SK-N-SH (cell line): ENCODE measurements around the gene OSBPL10. TPM values are rescaled to one million over a fixed set of nuclear protein-coding genes. Genes with fewer than 3 reads are reported as not detected.

Experiments
- CTCF ChIA-PET: fragments of 300-600, 350-600 bp; formaldehyde crosslinking; extraction: SDS; loops from one replicate; lab custom pipeline; 2021; lab: Yijun Ruan, JAX
- POLR2A ChIA-PET: fragments of 350-600 bp; sonication (Branson Sonifier 250); formaldehyde crosslinking; extraction: SDS; loops from one replicate; lab custom pipeline; 2020; ENCODE audit warnings: antibody characterized with exemption, inconsistent platforms; lab: Yijun Ruan, JAX
- DNase-seq: peaks from one replicate; pipeline ENCODE4 v3.0.0; 2012
- H2AFZ ChIP-seq: fragments of 200-600 bp; sonication (generic); 2 replicates; pipeline ENCODE4 v1.8.1; 2016; ENCODE audit warnings: antibody characterized with exemption, mild to moderate bottlenecking, low read depth
- H3F3A ChIP-seq: fragments of 200-600 bp; sonication (generic); replicated peaks from 2 replicates; pipeline ENCODE3; 2016; ENCODE audit warnings: antibody characterized with exemption, mild to moderate bottlenecking; ENCODE audit not compliant: insufficient read depth
- H3K27ac ChIP-seq, 2 experiments: fragments of 200-500 bp in 1 of 2; fragments of 200-600 bp in 1 of 2; sonication (Bioruptor generic) in 1 of 2; sonication (generic), shearing (Covaris generic) in 1 of 2; 2 replicates each; pipeline versions ENCODE4 v1.5.1 to v1.6.1; 2014 to 2016; ENCODE audit warnings: low read depth in 2 of 2, inconsistent platforms in 1 of 2, low read length in 1 of 2, mild to moderate bottlenecking in 1 of 2, mixed read lengths in 1 of 2
- H3K27me3 ChIP-seq: fragments of 200-600 bp; sonication (generic), shearing (Covaris generic); 2 replicates; pipeline ENCODE4 v1.6.1; 2016; ENCODE audit warnings: mixed run types; ENCODE audit not compliant: insufficient read depth
- H3K36me3 ChIP-seq, 2 experiments: fragments of 200-500 bp in 1 of 2; fragments of 200-600 bp in 1 of 2; sonication (Bioruptor generic) in 1 of 2; sonication (generic) in 1 of 2; replicated peaks in 1 of 2; 2 replicates each; pipeline versions ENCODE3 to v1.5.1; 2014 to 2016; ENCODE audit warnings: low read length in 1 of 2, mild to moderate bottlenecking in 1 of 2; ENCODE audit not compliant: insufficient read depth in 2 of 2, control insufficient read depth in 1 of 2
- H3K4me1 ChIP-seq, 2 experiments: fragments of 200-500 bp in 1 of 2; fragments of 200-600 bp in 1 of 2; sonication (Bioruptor generic) in 1 of 2; sonication (generic), shearing (Covaris generic) in 1 of 2; 2 replicates each; pipeline versions ENCODE4 v1.5.1 to v1.6.1; 2014 to 2016; ENCODE audit warnings: low read depth in 1 of 2, low read length in 1 of 2, mixed run types in 1 of 2; ENCODE audit not compliant: insufficient read depth in 2 of 2, control insufficient read depth in 1 of 2
- H3K4me2 ChIP-seq: fragments of 200-600 bp; sonication (generic), shearing (Covaris generic); 2 replicates; pipeline ENCODE4 v1.6.1; 2017; ENCODE audit warnings: mixed run types
- H3K4me3 ChIP-seq, 2 experiments: fragments of 200-500 bp in 1 of 2; fragments of 200-600 bp in 1 of 2; sonication (Bioruptor generic) in 1 of 2; sonication (generic), shearing (Covaris generic) in 1 of 2; 2 replicates each; pipeline versions ENCODE4 v1.5.1 to v1.8.1; 2014 to 2016; ENCODE audit warnings: low read depth in 2 of 2, inconsistent platforms in 1 of 2, low read length in 1 of 2, mild to moderate bottlenecking in 1 of 2, mixed read lengths in 1 of 2, moderate library complexity in 1 of 2
- H3K79me2 ChIP-seq: fragments of 200-600 bp; sonication (generic); 2 replicates; pipeline ENCODE4 v1.8.1; 2017; ENCODE audit warnings: mild to moderate bottlenecking; ENCODE audit not compliant: insufficient read depth
- H3K9ac ChIP-seq: fragments of 200-600 bp; sonication (generic); 2 replicates; pipeline ENCODE4 v1.6.1; 2017; ENCODE audit warnings: mixed run types
- H3K9me2 ChIP-seq: fragments of 200-600 bp; sonication (generic); 2 replicates; pipeline ENCODE4 v1.6.1; 2017; ENCODE audit warnings: mixed run types
- H3K9me3 ChIP-seq: fragments of 200-600 bp; sonication (generic); 2 replicates; pipeline ENCODE4 v1.6.1; 2017; ENCODE audit warnings: mixed run types, mild to moderate bottlenecking, moderate library complexity
- H4K20me1 ChIP-seq: fragments of 200-600 bp; sonication (generic); 2 replicates; pipeline ENCODE4 v1.6.1; 2017; ENCODE audit warnings: mild to moderate bottlenecking, mixed run types; ENCODE audit not compliant: insufficient read depth
- CTCF ChIP-seq: fragments of 200-600 bp; sonication (generic); IDR thresholded peaks from 2 replicates; pipeline ENCODE4 v1.6.1; 2017; ENCODE audit warnings: antibody characterized with exemption, mild to moderate bottlenecking, moderate library complexity
- ELF1 ChIP-seq: IDR thresholded peaks from 2 replicates; pipeline ENCODE4 v1.4.0; 2012
- EZH2phosphoT487 ChIP-seq: fragments of 200-600 bp; sonication (generic); IDR thresholded peaks from 2 replicates; pipeline ENCODE4 v1.6.1; 2017; ENCODE audit warnings: low read depth, mixed run types, mild to moderate bottlenecking, antibody characterized with exemption, moderate library complexity, borderline replicate concordance
- FOSL2 ChIP-seq: IDR thresholded peaks from 2 replicates; pipeline ENCODE4 v1.4.0; 2012; ENCODE audit warnings: low read depth, mild to moderate bottlenecking, moderate library complexity, borderline replicate concordance
- FOXJ3 ChIP-seq: sonication (generic); formaldehyde crosslinking; IDR thresholded peaks from 2 replicates; pipeline ENCODE4 v1.5.1; 2020; ENCODE audit warnings: mild to moderate bottlenecking, missing genetic modification reagents
- GABPA ChIP-seq: IDR thresholded peaks from 2 replicates; pipeline ENCODE4 v1.4.0; 2012; ENCODE audit warnings: low read depth, mild to moderate bottlenecking
- MAX ChIP-seq: IDR thresholded peaks from 2 replicates; pipeline ENCODE4 v1.4.0; 2012; ENCODE audit warnings: low read depth
- MEF2A ChIP-seq: IDR thresholded peaks from 2 replicates; pipeline ENCODE4 v1.4.0; 2012; ENCODE audit warnings: low read depth, borderline replicate concordance
- MXI1 ChIP-seq: IDR thresholded peaks from 2 replicates; pipeline ENCODE4 v1.6.1; 2012; ENCODE audit warnings: mild to moderate bottlenecking, low read depth, low read length, improper control_type of control experiment
- NRF1 ChIP-seq: IDR thresholded peaks from 2 replicates; pipeline ENCODE4 v1.6.1; 2012; ENCODE audit warnings: low read depth, mild to moderate bottlenecking, low read length
- PBX3 ChIP-seq: IDR thresholded peaks from 2 replicates; pipeline ENCODE4; 2012
- RFX5 ChIP-seq: IDR thresholded peaks from 2 replicates; pipeline ENCODE4 v1.6.1; 2012; ENCODE audit warnings: mild to moderate bottlenecking, improper control_type of control experiment, low read length
- RXRA ChIP-seq: IDR thresholded peaks from 2 replicates; pipeline ENCODE4 v1.4.0; 2012; ENCODE audit warnings: low read depth, mild to moderate bottlenecking, borderline replicate concordance
- SIN3A ChIP-seq: IDR thresholded peaks from 2 replicates; pipeline ENCODE4 v1.6.1; 2012; ENCODE audit warnings: low read depth, mild to moderate bottlenecking, low read length, moderate library complexity, borderline replicate concordance
- SMC3 ChIP-seq: IDR thresholded peaks from 2 replicates; pipeline ENCODE4 v1.6.1; 2012; ENCODE audit warnings: low read depth, low read length, improper control_type of control experiment
- TEAD4 ChIP-seq: IDR thresholded peaks from 2 replicates; pipeline ENCODE4 v1.4.0; 2012; ENCODE audit warnings: mild to moderate bottlenecking, borderline replicate concordance; ENCODE audit not compliant: insufficient read depth
- USF1 ChIP-seq: IDR thresholded peaks from 2 replicates; pipeline ENCODE4 v1.4.0; 2012; ENCODE audit warnings: low read depth, borderline replicate concordance
- YY1 ChIP-seq: IDR thresholded peaks from 2 replicates; pipeline ENCODE4 v1.4.0; 2012; ENCODE audit warnings: low read depth, mild to moderate bottlenecking
- WGBS: methylation state at CpG from one replicate; pipeline ENCODE4 v1.1.6; 2017; ENCODE audit warnings: low lambda C conversion rate; 5-methylcytosine and 5-hydroxymethylcytosine counted together
- polyA plus RNA-seq, 3 experiments: library from polyadenylated mRNA; depleted of rRNA; stranded (reverse); fragments of >200 nt; gene quantifications; 2 replicates each; pipeline ENCODE4 v1.2.3, GENCODE V29; 2012

OSBPL10 gene
- polyA plus RNA-seq, 1 of the 3 experiments (the other 2 are of a cell fraction): 0.12 TPM

- Histone ChIP-seq H3K9me3 (no peaks in the 10 kb centered on the region), H3K27ac (no peak overlapping the region), H3F3A (no peaks in the 10 kb centered on the region), H3K79me2 (no peaks in the 10 kb centered on the region), H3K4me2 (no peak overlapping the region), H4K20me1 (no peaks in the 10 kb centered on the region), H3K36me3 (no peaks in the 10 kb centered on the region), H3K4me1 (no peaks in the 10 kb centered on the region), H3K9ac (no peak overlapping the region), H3K4me3 (no peak overlapping the region), H3K9me2 (no peaks in the 10 kb centered on the region), H3K27me3 (no peaks in the 10 kb centered on the region), H2AFZ (no peak overlapping the region)
- TF ChIP-seq SIN3A: no peak
- no peak for TF ChIP-seq MEF2A
- TF ChIP-seq TEAD4: no peak
- no peak for TF ChIP-seq SMC3
- TF ChIP-seq MAX: no peak
- no peak for TF ChIP-seq RXRA
- no peak for TF ChIP-seq YY1
- no peak for TF ChIP-seq NRF1
- TF ChIP-seq RFX5: no peak
- TF ChIP-seq ELF1: no peak
- TF ChIP-seq PBX3: no peak
- TF ChIP-seq USF1: no peak
- TF ChIP-seq MXI1: no peak
- no peak for TF ChIP-seq FOSL2
- no peak for TF ChIP-seq CTCF
- TF ChIP-seq FOXJ3 (CRISPR knock-in tag): no peak
- no peak for TF ChIP-seq GABPA
- WGBS: 22% methylated on average over 2 of the region's 2 CpGs
- CTCF ChIA-PET: interaction anchor here (1.9 kb wide), 1 partner anchor 122 kb away, joined by 18 read pairs; no protein-coding TSS in a partner anchor
- POLR2A ChIA-PET: no interaction called here
- no peak for DNase-seq
Observed at GRCh38 chr3:32022947-32023346, 41.9 kb upstream of the OSBPL10 start.

- 12% methylated on average over 3 of the region's 3 CpGs for WGBS
- ChIA-PET POLR2A (no interaction called here), CTCF (interaction anchor here (1.9 kb wide), 1 partner anchor 123 kb away, joined by 18 read pairs; no protein-coding TSS in a partner anchor)
- Histone ChIP-seq H3K9ac (no peak overlapping the region), H3K4me1 (no peaks in the 10 kb centered on the region), H3K27ac (no peak overlapping the region), H4K20me1 (no peaks in the 10 kb centered on the region), H3K9me3 (no peaks in the 10 kb centered on the region), H3F3A (no peaks in the 10 kb centered on the region), H3K9me2 (no peaks in the 10 kb centered on the region), H2AFZ (no peak overlapping the region), H3K79me2 (no peaks in the 10 kb centered on the region), H3K4me2 (no peak overlapping the region), H3K27me3 (no peaks in the 10 kb centered on the region), H3K36me3 (no peaks in the 10 kb centered on the region), H3K4me3 (no peak overlapping the region)
- DNase-seq: no peak
- no peak for TF ChIP-seq EZH2phosphoT487
- no peak for TF ChIP-seq USF1
- TF ChIP-seq, all 33 proteins: peak for 0
Observed at GRCh38 chr3:32021748-32022147, 40.7 kb upstream of the OSBPL10 start.
